HG03521 (cell line): ENCODE results near the gene NPAS3.
"Not testable (repeated sequence)": the region's sequence is repeated elsewhere in the genome, so short reads cannot be mapped to it uniquely, and the experiment has no call there.

Source experiments
- ATAC-seq: cut with Tn5 transposase; IDR thresholded peaks from one replicate; pipeline ENCODE4 v1.9.1; 2021; ENCODE audit warnings: mild to moderate bottlenecking, moderate library complexity; ENCODE audit not compliant: unreplicated experiment

NPAS3 gene

DNA sequence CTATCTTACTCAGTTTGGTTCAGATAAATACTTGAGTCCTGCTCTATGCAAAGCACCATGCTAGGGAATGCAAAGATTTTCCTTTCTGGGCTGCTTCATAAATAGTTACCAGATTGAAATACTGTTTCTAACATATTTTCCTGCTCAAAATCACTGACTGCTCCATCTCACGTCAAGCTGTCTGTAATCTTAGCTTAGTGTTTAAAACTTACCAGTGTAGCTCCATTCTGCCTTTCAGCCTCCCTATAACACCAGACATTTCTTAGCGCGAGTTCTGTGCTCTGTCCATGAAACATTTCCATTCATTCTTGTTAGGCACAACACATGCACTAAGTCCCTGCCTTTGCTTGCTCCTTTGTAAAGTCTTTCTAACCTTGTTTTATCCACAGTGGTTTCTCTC is 129.4 kb downstream of the NPAS3 start:
- no peak for ATAC-seq

DNA sequence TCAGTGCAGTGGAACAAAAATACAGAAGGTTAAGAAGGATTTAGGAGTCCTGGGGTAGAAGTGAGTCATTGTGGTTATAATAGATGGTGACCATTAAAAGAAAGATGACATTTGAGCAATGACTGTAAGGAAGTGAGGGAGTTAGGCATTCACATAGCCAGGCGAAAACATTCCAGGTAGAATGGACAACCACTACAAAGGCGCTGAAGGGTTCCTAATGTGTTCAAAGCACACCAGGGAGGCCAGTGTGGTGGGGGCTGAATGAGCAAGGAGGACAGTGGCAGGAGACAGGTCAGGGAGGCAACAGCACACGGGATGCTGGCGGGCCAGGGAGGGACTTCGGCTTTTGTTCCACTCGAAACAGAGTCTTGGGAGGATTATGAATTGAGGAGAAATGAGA is 129.9 kb downstream of the NPAS3 start:
- ATAC-seq: no peak

DNA sequence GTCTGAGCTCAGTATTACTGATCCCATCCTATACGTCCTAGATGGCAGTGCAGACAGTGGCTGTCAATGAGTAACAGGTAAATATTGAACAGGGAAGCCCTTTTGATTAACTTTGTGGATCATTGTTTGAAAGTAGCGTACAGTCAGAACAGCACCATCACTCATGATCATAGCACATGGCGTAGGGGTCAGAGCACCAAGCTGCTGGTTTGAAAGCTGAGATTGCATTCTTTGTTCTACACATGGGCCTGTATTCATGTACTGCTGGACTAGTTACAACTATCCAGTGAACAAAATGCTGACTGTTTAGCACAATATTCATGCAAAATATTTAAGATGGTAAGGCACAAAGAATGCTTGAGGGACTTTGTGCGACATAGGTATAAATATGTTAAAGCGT is 131.8 kb downstream of the NPAS3 start:
- ATAC-seq: no peak

DNA sequence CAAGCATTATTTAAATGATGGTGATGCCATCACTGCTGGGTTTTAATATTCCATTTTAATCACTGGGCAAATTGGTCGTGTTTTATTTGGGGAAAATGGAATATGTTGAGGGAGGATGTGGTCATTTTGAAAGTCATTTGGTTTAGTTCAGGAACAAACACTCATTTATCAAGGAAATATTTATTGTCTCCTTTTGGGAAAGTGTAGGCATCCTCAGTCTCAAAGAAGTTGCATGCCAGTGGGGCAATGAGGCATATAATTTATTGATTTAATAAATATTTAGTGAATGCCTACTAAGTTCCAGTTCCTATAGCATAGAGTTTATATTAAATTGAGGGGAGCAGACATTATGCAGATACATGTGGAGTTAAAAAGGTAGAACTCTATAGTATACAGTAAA is 134.3 kb downstream of the NPAS3 start:
- ATAC-seq: no peak

DNA sequence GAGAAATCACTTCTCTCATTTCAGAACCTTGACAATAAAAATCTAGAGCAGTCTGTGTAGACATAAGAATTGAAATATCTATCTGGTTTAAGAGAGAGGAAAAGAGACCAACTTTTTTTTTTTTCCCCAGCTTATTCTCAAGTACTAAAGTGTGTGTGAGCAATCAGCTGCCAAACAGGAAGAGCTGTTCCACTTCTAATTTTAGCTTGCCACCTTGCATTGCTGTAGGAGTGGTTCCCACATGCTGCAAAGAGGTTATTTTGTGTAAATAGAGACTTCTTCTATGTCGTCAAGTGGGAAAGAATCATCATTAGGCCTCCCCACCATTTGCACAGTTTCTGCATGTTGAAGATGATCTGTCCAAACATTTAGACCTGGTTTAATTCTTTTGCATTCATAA is 142.6 kb downstream of the NPAS3 start:
- ATAC-seq: no peak

DNA sequence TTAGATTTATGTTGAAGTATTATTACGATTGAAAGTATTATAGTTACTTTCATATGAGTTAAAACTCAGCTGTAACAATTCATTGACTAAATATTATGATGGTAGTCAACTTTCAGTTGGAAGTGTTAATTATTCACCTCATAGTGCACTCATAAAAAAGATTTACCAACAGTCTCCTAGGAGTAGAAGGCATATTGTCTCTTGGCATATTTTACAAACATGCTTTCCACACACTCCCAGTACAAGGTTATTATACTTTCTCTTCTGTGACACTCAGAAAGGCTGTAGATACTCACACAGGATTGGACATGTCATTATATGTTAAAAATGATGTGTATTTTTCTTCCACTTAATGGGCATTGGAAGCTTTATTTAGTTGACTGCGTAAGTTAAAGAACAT is 147.1 kb downstream of the NPAS3 start:
- no peak for ATAC-seq

DNA sequence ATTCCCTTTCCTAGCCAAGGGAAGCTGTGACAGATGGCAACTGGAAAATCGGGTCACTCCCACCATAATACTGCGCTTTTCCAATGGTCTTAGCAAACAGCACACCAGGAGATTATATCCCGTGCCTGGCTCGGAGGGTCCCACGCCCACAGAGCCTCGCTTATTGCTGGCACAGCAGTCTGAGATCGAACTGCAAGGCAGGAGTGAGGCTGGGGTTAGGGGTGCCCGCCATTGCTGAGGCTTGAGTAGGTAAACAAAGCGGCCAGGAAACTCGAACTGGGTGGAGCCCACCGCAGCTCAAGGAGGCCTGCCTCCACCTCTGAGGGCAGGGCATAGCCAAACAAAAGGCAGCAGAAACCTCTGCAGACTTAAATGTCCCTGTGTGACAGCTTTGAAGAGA is 149.6 kb downstream of the NPAS3 start:
- not testable (repeated sequence) for ATAC-seq

DNA sequence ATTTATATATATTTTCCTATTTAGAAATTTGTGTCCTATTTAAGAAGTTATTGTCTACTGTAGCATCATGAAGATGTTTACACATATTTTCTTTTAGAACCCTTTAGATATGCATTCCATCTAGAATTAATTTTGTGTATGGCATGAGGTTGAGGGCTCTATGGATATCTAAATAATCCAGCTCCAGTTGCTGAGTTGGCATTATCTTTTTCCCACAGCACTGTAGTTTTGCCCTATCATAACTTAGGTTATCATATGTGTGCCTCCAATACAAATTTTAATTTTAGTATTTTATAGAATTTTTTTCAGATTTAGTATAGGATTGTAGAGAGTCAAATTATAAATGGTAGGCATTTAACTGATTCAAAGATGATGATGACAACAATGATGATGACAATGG is 159.3 kb downstream of the NPAS3 start:
- ATAC-seq: no peak

DNA sequence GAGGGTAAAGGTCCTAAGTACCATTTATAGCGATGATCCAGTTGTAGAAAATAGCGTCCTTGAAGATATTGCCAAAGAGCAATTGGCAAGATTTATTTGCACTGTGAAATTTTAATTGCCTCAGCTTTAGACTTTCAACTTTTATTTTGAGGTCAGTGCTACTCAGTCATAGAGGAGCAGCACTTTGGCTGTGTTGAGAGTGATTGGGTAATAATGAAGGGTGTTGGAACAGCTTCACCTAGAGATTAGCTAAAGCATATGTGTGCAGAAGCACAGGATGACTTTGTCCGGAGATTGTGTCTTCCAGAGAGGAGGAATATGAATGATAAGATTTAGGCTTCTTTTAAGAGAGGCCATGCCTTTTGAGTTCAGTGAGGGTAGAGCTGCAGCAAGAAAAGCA is 164.8 kb downstream of the NPAS3 start:
- no peak for ATAC-seq

DNA sequence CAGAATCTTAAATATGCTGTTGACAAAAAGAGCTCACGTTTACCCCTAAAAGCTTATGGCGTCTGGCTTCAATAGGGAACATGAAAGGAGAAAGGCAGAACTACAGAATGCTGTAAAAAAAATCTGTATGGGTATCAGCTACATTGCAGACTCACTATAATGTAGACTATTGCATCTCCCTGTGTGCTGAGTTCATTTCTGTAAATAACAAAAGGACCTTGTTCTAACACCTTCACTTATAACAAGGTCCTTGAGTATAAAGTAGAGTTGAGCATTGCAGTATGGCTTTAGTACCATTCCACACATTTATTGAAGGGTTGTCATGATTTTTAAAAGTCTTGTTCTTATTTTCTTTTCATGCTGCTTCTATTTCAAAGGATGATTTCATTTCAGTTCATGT is 165.3 kb downstream of the NPAS3 start:
- ATAC-seq: no peak

DNA sequence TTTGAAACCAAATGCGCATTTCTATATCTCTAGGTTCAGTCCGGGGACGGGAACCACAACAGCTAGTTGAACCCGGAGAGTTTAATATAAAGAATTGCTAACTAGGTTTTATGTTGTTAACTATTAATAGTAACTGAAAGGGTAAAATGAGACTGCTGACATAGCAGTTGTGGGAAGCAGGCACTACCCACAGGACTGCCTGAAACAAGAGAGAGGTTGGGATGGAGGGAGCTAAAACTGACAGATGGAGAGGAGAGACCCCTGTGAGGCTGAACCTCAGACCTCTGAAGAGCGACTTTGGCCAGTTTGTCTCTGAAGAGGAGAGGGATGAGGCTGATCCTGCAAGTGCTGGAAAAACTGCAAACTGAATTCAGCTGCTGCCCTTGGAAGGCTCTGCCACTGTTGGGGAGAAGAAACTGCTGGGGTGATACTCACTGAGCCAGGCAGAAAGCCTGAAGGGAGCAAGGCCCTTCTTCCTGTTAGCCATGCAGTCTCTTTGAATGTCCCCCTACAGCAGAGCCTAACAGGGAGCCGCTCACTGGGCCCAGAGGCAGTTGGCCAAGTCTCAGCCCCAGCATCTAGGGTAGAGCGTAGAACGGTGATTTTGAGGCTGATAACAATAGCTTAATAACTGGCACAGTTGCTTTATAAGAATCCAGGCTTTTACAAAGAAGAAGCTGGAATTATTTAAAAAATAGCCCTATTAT is 172.2 kb downstream of the NPAS3 start:
- ATAC-seq: no peak

DNA sequence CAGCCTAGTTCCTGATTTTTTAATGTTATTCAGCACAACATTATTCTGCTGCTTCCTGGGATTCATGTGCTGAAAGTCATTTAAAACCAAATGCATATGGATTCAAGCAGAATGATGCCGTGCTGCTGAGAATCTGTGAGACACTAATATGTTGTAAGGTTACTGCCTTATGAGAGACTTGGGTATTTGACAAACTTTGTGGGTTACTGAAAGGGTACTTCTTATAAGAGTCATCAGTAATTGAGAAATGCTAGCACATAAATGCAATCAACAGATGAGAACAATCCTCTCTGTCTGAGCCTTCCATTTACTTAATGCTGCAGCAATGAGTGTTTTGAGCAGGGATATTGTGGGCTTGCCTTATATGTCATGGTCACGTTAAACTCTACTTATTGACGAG is 175.7 kb downstream of the NPAS3 start:
- ATAC-seq: no peak

DNA sequence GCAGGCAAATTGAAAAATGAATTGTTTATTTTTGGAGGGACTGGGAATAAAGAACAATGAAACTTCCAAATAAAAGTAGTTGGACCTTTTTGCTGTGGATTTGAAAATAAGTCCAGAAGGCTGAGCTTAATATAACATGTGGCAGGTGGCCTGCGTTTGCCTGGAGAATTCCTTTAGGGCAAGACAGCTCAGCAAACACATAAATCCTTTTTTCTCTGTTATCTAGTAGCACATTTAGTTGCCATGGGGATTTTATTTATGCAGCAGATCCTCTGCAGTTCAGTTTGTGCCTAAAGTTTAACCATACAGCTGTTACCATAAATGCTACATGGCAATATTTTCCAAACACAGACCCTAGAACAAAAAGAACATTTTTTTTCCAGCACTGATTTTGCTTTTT is 180.0 kb downstream of the NPAS3 start:
- ATAC-seq: no peak

DNA sequence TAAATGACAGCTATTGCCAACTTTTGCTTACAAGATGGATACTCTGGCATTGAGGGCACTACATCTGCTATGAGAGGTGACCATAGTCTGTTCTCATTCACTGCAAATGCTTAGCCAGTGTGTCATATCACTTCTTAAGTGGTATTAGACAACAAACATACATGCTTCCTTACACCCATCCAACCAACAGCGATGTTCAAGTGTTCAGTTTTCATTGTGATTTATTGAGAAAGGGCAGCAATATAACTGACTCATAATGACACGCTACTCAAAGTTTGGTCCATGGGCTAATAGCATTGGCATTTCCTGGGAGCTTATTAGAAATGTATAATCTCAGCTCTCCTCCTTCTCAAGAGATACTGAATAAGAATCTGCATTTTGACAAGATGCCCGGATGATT is 181.7 kb downstream of the NPAS3 start:
- ATAC-seq: no peak

DNA sequence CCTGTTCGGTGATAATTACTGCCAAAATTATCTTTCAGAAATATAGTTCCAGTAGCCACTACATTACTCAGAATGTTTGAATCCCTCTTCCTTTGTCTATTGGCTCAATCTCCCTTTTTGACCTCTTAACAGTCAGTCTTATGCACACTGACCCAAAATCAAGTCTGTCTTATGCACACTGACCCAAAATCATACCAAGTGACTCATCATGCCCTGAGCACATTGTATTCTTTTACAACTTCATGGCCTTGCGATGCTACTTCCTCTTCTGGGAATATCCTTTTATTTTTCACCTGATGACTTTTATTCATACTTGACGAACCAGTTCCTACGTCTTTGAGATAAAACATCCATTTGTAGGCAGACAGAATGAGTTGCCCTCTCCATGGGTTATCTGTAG is 182.3 kb downstream of the NPAS3 start:
- no peak for ATAC-seq

DNA sequence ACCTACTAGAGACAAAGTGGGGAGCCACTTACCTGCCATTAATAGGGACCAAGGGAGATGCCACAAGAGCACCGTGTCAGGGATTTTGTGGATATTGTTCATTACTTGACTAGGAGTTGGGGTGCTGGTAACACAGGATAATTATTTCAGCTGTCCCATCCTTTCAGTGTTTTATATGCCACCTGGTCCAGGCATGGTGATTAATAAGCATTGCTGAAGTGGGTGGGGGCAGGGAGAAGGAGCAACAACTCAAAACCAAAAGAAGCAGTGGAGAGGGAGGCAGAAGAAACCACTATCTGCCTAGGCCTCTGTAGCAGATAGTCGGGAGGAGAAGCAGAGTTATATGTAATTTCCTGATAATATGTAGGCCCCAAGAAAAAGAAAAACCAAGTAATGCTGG is 184.6 kb downstream of the NPAS3 start:
- no peak for ATAC-seq

DNA sequence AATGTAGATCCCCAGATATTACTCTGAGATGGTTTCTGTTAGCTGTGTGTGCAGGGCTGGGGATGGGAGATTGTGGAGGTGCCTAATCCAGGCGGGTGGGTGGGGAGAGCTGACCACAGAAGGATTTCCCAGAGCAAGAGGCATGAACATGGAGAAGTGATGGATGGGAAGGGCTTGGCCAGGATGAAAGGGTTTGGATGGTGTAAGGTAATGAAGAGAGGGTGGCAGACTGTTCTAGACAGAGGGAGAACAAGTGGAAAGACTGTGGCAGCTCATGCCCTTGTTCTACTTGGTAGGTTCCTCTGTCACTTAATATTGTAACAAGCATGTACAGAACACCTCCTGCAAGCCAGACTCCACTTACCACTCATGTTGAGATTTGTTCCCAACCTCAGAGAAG is 187.8 kb downstream of the NPAS3 start:
- ATAC-seq: no peak

DNA sequence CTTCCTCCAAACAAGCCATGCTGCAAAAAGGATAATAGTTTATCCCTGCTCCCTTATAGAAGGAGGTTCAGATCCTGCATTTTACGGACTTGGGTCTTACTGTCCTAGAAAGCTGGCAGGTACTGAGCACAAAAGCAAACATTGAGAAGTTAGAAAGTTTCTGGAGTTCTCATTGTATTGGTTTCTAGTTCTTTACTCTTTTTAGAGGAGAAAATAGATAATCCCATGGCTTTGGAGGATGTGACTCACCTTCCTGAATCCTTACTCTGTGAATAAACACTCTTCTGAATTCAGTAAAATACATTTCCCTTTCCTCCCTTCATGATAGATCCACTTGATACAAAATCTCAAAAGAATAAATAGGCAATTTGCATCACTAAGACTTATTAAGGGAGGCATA is 188.9 kb downstream of the NPAS3 start:
- ATAC-seq: no peak

DNA sequence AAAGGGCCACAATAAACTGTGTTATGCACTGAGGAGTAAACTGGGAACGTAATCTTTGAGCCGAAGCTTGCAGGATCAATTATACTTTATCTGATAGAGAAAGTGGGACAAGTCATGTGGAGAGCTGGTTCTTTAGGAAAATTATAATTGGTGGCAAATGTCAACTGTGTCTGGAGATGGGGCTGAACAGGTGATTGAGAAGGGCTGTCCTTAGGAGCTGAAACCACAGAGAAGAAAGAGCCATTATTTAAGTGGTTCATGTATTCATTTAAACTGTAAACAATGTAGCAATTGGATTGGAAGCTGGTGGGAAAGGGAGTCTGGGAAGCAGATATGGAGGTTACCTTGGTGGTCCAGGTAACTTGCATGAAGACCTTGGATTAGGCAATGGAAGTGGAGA is 193.1 kb downstream of the NPAS3 start:
- ATAC-seq: no peak

DNA sequence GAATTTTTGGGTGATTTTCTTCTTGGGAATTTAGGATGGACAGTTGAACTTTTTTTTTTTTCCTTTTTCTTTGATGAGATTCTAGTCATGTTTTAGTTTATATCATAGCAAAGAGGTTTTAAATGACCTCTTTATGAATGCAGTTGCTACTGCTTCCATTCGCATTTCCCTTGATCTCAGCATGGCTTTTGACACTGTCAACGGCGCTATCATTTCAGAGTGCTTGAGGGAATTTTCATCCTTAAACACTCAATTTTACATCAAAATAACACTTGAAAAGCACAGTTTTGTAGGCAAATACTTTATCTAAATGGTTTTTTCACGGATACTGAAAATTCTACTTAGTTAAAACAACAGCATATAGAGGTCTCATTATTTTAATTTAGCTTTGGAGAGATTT is 195.5 kb downstream of the NPAS3 start:
- ATAC-seq: no peak

DNA sequence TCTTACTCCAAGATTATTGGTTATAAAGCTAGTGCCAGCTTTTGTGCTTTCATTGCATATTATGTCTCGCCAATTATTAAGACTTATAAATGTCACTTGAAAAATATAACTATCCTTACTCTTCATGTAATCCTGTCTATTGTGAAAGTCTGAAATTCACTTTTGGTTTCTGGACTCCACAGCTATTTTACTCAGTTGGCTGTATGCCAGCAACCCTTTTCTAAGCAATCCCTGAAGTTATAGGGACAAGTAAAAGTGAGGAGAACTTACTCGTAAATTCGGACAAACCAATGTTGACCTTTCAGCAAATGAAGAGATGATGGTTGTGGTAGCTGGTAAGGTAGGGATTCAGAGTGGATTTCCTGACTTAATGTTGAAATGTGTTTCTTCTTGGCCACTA is 196.3 kb downstream of the NPAS3 start:
- ATAC-seq: no peak

DNA sequence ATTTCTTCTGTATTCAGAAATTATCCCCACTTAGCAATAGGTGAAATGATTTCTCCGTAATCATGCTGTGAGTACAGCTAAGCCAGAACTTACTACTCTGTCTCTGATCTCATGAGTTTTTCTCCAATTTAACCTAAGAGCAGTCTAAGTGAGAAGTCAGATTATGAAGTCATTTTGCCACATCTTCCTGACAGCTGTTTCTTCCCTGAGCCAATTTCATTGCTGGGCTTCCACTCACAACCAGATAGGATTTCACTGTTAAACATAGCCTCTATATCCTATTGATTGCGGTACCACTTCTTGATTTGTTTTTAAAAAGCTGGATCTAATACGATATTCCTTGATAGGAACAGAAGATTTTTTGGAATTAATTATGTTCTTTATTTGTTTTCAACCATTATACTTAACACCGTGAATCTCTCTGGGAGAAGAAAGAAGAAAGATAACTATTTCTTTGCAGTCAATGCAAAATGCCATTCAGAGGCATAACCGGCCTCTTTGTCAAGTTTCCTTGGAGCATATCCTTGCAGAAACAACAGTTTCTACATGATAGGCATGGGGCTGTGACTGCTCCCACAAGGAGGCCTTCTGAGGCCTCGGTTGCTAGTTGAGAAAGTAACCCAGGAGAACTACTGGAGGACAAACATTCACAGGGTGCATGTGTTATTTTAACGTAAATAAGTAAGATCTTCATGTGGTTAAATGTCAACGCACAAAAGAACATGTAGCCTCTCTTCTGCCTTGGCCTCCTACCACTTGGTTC is 212.2 kb downstream of the NPAS3 start:
- no peak for ATAC-seq

DNA sequence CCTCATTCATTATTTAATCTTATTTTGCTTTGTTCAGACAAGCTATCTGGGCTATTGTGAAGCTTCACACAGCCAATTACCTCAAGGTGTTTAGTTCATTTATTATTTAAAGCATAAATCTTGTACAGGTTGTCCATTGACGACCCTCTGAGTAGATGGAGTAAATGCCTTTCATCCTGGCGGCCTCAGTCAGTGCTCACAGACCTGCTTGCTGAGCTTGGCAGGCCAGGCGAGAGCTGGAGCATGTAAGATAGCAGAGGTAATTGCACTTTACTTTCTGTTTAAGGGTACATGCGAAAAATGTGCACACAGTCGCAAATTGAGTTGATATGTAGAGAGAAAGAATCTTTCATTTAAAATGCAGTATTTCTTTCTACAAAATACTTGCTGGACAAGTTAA is 224.4 kb downstream of the NPAS3 start:
- ATAC-seq: no peak
